HCEC 1CT (cell line): ENCODE data around the gene LRRC39.
"Not testable (repeated sequence)": the region's sequence is repeated elsewhere in the genome, so short reads cannot be mapped to it uniquely, and the experiment has no call there.

ENCODE experiments used
- DNase-seq: peaks from one replicate; pipeline ENCODE4 v3.0.0-alpha.2; 2017

LRRC39 gene

GRCh38 chr1:100178091-100178490 is at the start of gene LRRC39:
LRRC39 (minus strand) TSS chr1:100178256; CDS start chr1:100168516, 9,740 bp downstream.
- no peak for DNase-seq

- no peak for DNase-seq
These were observed 44.4 kb upstream of the LRRC39 start for GRCh38 chr1:100222428-100222827.

- DNase-seq = peak; percentile 18
These were observed 41.8 kb upstream of the LRRC39 start for GRCh38 chr1:100219883-100220282.

- no peak for DNase-seq
These were observed 41.4 kb upstream of the LRRC39 start for GRCh38 chr1:100219457-100219856.

- no peak for DNase-seq
These were observed 39.8 kb upstream of the LRRC39 start for GRCh38 chr1:100217834-100218233.

- DNase-seq = no peak
These were observed 37.0 kb upstream of the LRRC39 start for GRCh38 chr1:100215101-100215500.

- DNase-seq = no peak
These were observed 35.1 kb upstream of the LRRC39 start for GRCh38 chr1:100213141-100213540.

GRCh38 chr1:100206301-100206700 is 28.2 kb upstream of the LRRC39 start:
- no peak for DNase-seq

GRCh38 chr1:100205593-100205992 is 27.5 kb upstream of the LRRC39 start:
- not testable (repeated sequence) for DNase-seq

- DNase-seq = not testable (repeated sequence)
These were observed 27.0 kb upstream of the LRRC39 start for GRCh38 chr1:100205103-100205502.

- DNase-seq = not testable (repeated sequence)
These were observed 24.6 kb upstream of the LRRC39 start for GRCh38 chr1:100202703-100203102.

- DNase-seq = not testable (repeated sequence)
These were observed 22.0 kb upstream of the LRRC39 start for GRCh38 chr1:100200060-100200459.

- DNase-seq = no peak
These were observed 20.5 kb upstream of the LRRC39 start for GRCh38 chr1:100198596-100198995.

- DNase-seq = no peak
These were observed 10.6 kb upstream of the LRRC39 start for GRCh38 chr1:100188617-100189016.

- DNase-seq = no peak
These were observed 9.9 kb upstream of the LRRC39 start for GRCh38 chr1:100187912-100188311.

- DNase-seq = no peak
These were observed 6.5 kb upstream of the LRRC39 start for GRCh38 chr1:100184536-100184935.

- no peak for DNase-seq
These were observed 5.3 kb upstream of the LRRC39 start for GRCh38 chr1:100183370-100183769.

GRCh38 chr1:100177295-100178041 is 588 bp downstream of the LRRC39 start:
- DNase-seq = no peak

- DNase-seq = no peak
These were observed 10.0 kb downstream of the LRRC39 start for GRCh38 chr1:100168051-100168450.

GRCh38 chr1:100164702-100165101 is 13.4 kb downstream of the LRRC39 start:
- no peak for DNase-seq

GRCh38 chr1:100164216-100164615 is 13.8 kb downstream of the LRRC39 start:
- no peak for DNase-seq

- DNase-seq = no peak
These were observed 15.2 kb downstream of the LRRC39 start for GRCh38 chr1:100162881-100163280.

- no peak for DNase-seq
These were observed 25.8 kb downstream of the LRRC39 start for GRCh38 chr1:100152271-100152670.

GRCh38 chr1:100151679-100152078 is 26.4 kb downstream of the LRRC39 start:
- DNase-seq = no peak

- DNase-seq = no peak
These were observed 30.2 kb downstream of the LRRC39 start for GRCh38 chr1:100147875-100148274.
